ENCODE measurements around the gene IFNA13.

The IFNA13 gene

GRCh38 chr9:21357479-21358460 is 10.1 kb downstream of the IFNA13 start:
- no peak for DNase-seq

GRCh38 chr9:21350787-21351186 is 17.1 kb downstream of the IFNA13 start, which contains the start of gene IFNA6:
Gene IFNA6 (minus strand): TSS chr9:21350887. CDS start chr9:21350887, 0 bp downstream.
- no peak for DNase-seq

- DNase-seq, result no peak
Measured at GRCh38 chr9:21348430-21348970, 19.4 kb downstream of the IFNA13 start.

GRCh38 chr9:21340735-21341134 is 27.1 kb downstream of the IFNA13 start:
- no peak for DNase-seq

GRCh38 chr9:21336457-21336856 is 31.4 kb downstream of the IFNA13 start:
- no peak for DNase-seq

GRCh38 chr9:21334701-21335632 is 32.9 kb downstream of the IFNA13 start, which contains the start of gene KLHL9:
Gene KLHL9 (minus strand): TSS chr9:21335404. CDS start chr9:21334859, 545 bp downstream.
- DNase-seq, result peak; percentile 62

GRCh38 chr9:21333226-21333625 is 34.6 kb downstream of the IFNA13 start:
- DNase-seq, result no peak

- DNase-seq, result peak; percentile 28
Measured at GRCh38 chr9:21331676-21332402, 36.0 kb downstream of the IFNA13 start.

- DNase-seq, result no peak
Measured at GRCh38 chr9:21326526-21327139, 41.2 kb downstream of the IFNA13 start.

- DNase-seq, result no peak
Measured at GRCh38 chr9:21324047-21324446, 43.8 kb downstream of the IFNA13 start.

- DNase-seq, result no peak
Measured at GRCh38 chr9:21322911-21323461, 44.9 kb downstream of the IFNA13 start.

- no peak for DNase-seq
Measured at GRCh38 chr9:21320465-21320864, 47.4 kb downstream of the IFNA13 start.

GRCh38 chr9:21317956-21318923 is 49.6 kb downstream of the IFNA13 start:
- no peak for DNase-seq
